AG09319 (cell line): ENCODE data around the gene NXN.

Experiments
- DNase-seq: peaks from one replicate; pipeline ENCODE4 v3.0.0-alpha.2; 2010; ENCODE audit warnings: low read depth; ENCODE audit errors: extremely low read depth
- CTCF ChIP-seq: IDR thresholded peaks from 2 replicates; pipeline ENCODE4 v1.5.1; 2011; ENCODE audit warnings: low read depth, mild to moderate bottlenecking, inconsistent platforms, low read length, moderate library complexity

Gene NXN

GRCh38 chr17:1004769-1005295, 25.3 kb upstream of the NXN start:
- no peak for DNase-seq
- no peak for TF ChIP-seq CTCF

GRCh38 chr17:1003972-1004768, 24.6 kb upstream of the NXN start:
- DNase-seq = no peak
- no peak for TF ChIP-seq CTCF

- TF ChIP-seq CTCF = no peak
- DNase-seq = no peak
Observed at GRCh38 chr17:1003633-1003971, 24.0 kb upstream of the NXN start.

- no peak for TF ChIP-seq CTCF
- peak; percentile 38 for DNase-seq
Observed at GRCh38 chr17:1002771-1003555, 23.4 kb upstream of the NXN start.

GRCh38 chr17:1002412-1002753, 22.8 kb upstream of the NXN start:
- DNase-seq = no peak

GRCh38 chr17:1001640-1002411, 22.2 kb upstream of the NXN start:
- TF ChIP-seq CTCF = no peak
- no peak for DNase-seq

More at GRCh38 chr17:1002412-1002753, 22.8 kb upstream of the NXN start:
- no peak for TF ChIP-seq CTCF
